GM18519 (cell line): ENCODE results near the gene HNRNPUL2.

Source experiments
- ATAC-seq: cut with Tn5 transposase; IDR thresholded peaks from one replicate; pipeline ENCODE4 v1.9.1; 2021; ENCODE audit warnings: mild to moderate bottlenecking, moderate library complexity; ENCODE audit not compliant: unreplicated experiment, low FRiP score

The HNRNPUL2 gene

GRCh38 chr11:62727872-62728170 lies 564 bp upstream of the HNRNPUL2 start:
- peak; percentile 31 for ATAC-seq

GRCh38 chr11:62726915-62727164 lies 417 bp downstream of the HNRNPUL2 start:
- no peak for ATAC-seq

GRCh38 chr11:62726156-62726914 lies 922 bp downstream of the HNRNPUL2 start:
- no peak for ATAC-seq

- ATAC-seq = no peak
Observed at GRCh38 chr11:62725646-62726045, 1.6 kb downstream of the HNRNPUL2 start.

- no peak for ATAC-seq
Observed at GRCh38 chr11:62724171-62724570, 3.1 kb downstream of the HNRNPUL2 start.

- ATAC-seq = no peak
Observed at GRCh38 chr11:62721994-62722393, 5.3 kb downstream of the HNRNPUL2 start.

GRCh38 chr11:62719302-62719978 lies 7.8 kb downstream of the HNRNPUL2 start:
- no peak for ATAC-seq

- no peak for ATAC-seq
Observed at GRCh38 chr11:62716816-62717215, 10.4 kb downstream of the HNRNPUL2 start.

GRCh38 chr11:62716206-62716605 lies 11.1 kb downstream of the HNRNPUL2 start:
- ATAC-seq = no peak

- no peak for ATAC-seq
Observed at GRCh38 chr11:62715150-62716130, 11.8 kb downstream of the HNRNPUL2 start.

- ATAC-seq = no peak
Observed at GRCh38 chr11:62713343-62713742, 13.9 kb downstream of the HNRNPUL2 start.

GRCh38 chr11:62712861-62713260 lies 14.4 kb downstream of the HNRNPUL2 start:
- no peak for ATAC-seq

GRCh38 chr11:62712276-62712812 lies 14.9 kb downstream of the HNRNPUL2 start:
- ATAC-seq = no peak

- no peak for ATAC-seq
Observed at GRCh38 chr11:62710001-62710345, 17.3 kb downstream of the HNRNPUL2 start.

GRCh38 chr11:62709247-62710000 lies 17.8 kb downstream of the HNRNPUL2 start:
- peak; percentile 40 for ATAC-seq

- no peak for ATAC-seq
Observed at GRCh38 chr11:62708793-62709192, 18.5 kb downstream of the HNRNPUL2 start.

GRCh38 chr11:62708392-62708791 lies 18.9 kb downstream of the HNRNPUL2 start:
- ATAC-seq = no peak

- no peak for ATAC-seq
Observed at GRCh38 chr11:62707277-62707861, 19.9 kb downstream of the HNRNPUL2 start, which contains the start of the genes BSCL2 and GNG3. Gene BSCL2 (minus strand): TSS chr11:62707424. CDS start chr11:62707195, 229 bp downstream. Gene GNG3 (plus strand): TSS chr11:62707676. CDS start chr11:62708296, 620 bp downstream.

- no peak for ATAC-seq
Observed at GRCh38 chr11:62706850-62707247, 20.4 kb downstream of the HNRNPUL2 start.
